Dermis microvascular lymphatic vessel endothelial cell (primary cell): ENCODE measurements around the gene KIF7. TPM values are rescaled to one million over a fixed set of nuclear protein-coding genes. Genes with fewer than 3 reads are reported as not detected.

ENCODE experiments used
- DNase-seq, 2 donors: peaks; one replicate each; pipeline versions ENCODE4 v3.0.0 to v3.0.0-alpha.2; 2010; ENCODE audit warnings: low read depth in 2 of 2
- total RNA-seq: library from RNA; depleted of rRNA; stranded (reverse); fragments of >200 nt; gene quantifications from 2 replicates; pipeline ENCODE4 v1.2.1, GENCODE V29; 2014

Gene KIF7
- total RNA-seq, 1 donor from 2014 or later: 0.64 TPM

- no peak for DNase-seq
Observed at GRCh38 chr15:89649013-89649625, 6.1 kb downstream of the KIF7 start.

DNA sequence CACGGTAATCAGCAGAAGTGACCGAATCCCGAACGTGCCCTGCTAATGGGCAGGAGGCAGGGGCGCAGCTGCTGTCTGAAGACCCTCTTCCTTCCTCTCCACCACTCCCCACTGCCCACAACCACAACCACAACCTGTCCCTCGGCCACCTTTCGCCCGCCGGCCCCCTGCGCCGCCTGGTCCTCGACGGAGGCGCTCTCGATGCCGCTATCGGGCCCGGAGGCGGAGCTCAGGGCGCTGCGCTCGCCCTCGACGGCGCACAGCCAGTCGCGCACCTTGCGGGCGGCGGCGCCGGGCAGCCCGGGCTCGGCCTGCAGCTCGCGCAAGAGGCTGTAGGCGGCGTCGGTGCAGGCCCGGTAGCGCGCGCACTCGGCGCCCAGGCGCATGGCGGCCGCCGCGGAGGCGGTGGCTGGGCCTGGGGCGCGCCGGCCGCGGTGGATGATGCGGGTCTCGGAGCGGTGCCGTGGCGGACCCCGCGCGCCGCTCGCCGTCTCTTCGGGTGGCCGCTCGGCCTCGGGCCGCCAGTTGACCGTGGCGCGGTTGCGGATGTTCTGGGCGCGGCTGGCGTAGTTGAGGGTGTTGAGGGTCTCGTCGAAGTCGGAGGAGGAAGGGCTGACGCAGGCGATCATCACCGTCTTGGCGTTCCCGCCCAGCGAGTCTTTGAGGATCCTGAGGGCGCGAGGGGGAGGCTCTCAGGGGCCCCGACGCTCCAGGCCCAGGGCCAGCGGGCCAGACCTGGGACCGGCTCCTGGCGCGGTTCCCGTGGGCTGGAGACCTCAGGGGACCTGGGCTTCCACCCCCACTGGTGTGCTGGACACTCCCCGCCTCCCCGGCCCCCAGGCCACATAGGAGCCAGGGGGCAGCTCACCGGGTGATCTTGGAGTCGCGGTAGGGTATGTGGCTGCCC lies 6.9 kb downstream of the KIF7 start:
- no peak for DNase-seq

- peak; percentile 20 to 58 for DNase-seq
Observed at GRCh38 chr15:89647191-89647851, 7.9 kb downstream of the KIF7 start.

GRCh38 chr15:89646416-89647141 lies 8.7 kb downstream of the KIF7 start:
- DNase-seq: no peak

DNA sequence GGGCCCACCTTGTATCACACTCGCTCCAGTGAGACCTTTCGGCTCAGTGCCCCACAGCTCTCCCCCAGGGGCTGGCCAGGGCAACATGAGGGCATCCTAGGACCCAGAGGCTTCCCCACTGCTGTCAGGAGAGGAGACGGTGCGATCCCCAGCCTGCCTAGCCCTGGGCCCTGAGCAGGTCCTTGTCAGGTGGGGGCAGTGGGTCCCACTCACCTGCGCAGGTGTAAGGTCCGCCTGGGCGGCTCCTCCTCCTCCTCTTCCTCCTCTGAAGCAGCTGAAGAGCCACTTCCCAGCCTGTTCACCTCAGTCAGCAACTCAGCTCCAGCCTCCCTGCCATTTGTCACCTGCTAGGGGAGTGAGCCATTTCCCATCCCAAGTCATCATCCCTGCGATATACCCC lies 9.6 kb downstream of the KIF7 start:
- no peak for DNase-seq

GRCh38 chr15:89642106-89642505 lies 13.2 kb downstream of the KIF7 start:
- DNase-seq: no peak

DNA sequence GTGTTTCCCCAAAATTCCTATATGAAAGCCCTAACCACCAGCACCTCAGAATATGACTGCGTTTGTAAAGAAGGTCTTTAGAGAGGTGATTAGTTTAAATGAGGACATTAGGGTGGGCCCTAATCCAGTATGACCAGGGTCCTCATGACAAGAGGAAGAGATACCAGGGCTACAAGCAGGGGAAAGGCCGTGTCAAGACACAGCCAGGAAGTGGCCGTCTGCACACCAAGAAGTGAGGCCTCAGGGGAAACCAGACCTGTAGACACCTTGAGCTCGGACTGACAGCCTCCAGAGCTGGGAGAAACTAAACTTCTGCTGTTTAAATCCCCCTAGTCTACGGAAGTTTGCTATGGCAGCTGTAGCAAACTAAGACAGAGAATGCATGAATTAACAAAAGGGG lies 14.2 kb downstream of the KIF7 start:
- no peak for DNase-seq

DNA sequence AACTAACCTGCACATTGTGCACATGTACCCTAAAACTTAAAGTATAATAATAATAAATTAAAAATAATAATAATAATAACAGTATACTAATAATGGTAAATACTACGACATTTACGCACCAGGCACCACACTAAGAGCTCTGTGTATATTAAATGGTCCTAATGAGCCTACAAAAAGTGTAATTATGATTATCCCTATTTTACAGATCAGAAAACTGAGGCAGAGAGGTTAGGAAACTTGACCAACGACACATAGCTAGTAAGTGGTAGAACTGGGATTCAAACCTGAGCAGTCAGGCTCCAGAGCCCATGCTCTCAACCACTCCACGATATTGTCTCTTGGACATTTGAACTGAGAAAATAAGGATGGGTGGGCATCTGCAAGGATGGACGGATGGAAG lies 15.0 kb downstream of the KIF7 start:
- no peak for DNase-seq

DNA sequence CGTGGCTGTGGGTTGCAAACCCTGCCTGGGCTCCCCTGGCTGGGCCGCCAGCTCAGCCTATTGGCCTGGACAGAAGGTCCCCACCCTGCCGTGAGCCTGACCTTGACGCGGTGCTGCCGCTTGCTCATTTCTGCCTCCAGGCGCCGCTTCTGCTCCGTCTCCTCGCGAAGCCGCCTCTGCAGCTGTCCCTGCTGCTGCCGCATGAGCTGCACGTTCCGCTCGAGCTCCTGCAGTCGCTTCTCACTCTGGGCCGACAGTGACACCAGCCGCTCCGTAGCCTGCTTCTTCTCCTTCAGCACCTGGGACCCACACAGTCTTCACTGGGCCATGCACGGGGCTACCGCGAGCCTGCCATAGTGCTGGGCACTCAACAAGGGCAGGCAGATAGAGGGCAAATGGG lies 21.7 kb downstream of the KIF7 start:
- no peak for DNase-seq

DNA sequence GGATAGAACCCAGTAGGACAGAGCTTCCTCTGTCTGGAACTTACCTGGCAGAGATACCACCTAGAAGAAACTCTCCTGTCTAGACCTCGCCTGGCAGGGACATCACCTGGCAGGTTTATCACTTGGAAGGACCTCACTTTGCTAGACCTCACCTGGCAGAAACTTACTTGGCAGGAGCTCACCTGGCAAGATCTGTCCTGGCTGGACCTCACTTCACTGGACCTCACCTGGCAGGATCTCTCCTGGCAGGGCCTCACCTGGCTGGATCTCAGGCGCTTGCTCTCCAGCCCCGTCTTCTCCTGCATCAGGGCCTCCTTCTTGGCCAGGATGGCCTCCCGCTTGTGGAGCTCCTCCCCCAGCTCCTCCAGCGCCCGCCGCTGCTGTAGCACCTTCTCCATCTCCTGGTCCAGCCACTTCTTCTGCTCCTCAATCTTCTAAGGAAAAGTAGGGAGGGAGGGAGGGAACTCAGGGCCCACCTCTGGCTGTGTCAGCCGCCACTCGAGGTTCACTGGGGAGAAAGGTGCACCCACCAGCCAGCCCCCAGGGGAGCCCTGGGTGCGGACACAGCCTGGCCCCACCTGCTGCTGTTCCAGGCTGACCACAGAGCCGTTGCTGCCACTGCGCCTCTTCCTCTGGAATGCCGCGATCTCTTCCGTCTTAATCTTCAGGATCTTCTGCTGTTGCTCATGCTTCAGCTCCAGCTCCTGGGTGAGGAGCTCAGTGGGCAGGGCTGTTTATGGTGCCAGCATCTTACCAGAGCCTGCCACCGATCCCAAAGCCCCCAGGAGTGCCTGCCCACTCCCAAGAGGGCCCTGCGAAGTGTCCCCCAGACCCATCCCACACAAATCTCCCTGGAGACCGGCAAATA lies 22.5 kb downstream of the KIF7 start:
- DNase-seq: no peak

DNA sequence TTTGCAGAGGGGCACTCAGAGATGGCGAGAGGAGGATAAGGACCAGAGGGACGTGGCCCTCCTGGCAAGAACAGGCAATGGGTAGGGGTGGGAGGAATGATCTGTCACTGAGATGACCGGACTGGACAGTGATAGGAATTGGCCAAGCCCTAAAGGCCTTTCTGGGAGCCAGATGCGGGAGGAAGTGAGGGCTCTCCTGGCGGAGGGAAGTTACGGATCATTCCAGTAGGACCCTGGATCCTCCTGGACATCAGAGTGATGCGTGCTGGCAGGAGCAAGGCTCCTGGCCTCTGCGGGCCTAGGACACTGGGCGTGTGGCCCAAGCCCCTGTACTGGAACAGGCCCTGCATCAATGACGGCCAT lies 23.4 kb downstream of the KIF7 start:
- DNase-seq: no peak

- DNase-seq: no peak
Observed at GRCh38 chr15:89630974-89631901, 24.0 kb downstream of the KIF7 start.

DNA sequence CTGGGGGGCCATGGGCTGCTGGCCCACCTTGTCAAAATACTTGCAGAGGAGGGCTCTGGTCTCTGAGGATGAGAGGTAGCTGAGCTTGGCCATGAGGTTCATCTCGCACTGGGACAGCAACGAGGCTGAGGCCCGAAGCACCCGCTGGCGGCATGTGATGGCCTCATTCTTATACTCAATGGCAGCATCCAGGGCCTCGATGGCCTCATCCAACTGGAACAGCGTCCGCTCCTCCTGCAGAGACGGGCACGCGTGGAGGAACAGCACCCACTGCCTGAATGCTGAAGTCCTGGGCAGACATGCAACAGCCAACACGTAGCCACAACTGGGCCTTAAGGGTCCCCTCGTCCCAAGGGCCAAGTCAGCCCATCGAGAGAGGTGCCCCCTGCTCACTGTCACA lies 25.0 kb downstream of the KIF7 start:
- DNase-seq: no peak

DNA sequence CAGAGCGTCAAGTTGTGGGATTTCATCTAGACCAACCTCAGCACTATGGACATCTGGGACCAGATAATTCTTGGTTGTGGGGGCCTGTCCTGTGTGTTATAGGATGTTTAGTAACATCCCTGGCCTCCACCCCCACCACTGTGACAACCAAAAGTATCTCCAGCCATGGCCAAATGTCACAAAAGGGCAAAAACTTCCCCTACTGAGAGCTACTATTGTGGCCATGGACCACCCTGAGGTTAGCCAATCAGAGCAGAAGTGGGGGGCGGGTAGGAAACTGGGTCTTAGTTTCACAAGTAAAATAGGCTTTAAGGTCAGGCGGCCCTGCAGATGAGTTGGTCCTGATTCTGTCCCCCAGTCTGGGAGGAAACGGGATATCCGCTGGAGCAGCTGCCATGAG lies 25.4 kb downstream of the KIF7 start:
- no peak for DNase-seq

DNA sequence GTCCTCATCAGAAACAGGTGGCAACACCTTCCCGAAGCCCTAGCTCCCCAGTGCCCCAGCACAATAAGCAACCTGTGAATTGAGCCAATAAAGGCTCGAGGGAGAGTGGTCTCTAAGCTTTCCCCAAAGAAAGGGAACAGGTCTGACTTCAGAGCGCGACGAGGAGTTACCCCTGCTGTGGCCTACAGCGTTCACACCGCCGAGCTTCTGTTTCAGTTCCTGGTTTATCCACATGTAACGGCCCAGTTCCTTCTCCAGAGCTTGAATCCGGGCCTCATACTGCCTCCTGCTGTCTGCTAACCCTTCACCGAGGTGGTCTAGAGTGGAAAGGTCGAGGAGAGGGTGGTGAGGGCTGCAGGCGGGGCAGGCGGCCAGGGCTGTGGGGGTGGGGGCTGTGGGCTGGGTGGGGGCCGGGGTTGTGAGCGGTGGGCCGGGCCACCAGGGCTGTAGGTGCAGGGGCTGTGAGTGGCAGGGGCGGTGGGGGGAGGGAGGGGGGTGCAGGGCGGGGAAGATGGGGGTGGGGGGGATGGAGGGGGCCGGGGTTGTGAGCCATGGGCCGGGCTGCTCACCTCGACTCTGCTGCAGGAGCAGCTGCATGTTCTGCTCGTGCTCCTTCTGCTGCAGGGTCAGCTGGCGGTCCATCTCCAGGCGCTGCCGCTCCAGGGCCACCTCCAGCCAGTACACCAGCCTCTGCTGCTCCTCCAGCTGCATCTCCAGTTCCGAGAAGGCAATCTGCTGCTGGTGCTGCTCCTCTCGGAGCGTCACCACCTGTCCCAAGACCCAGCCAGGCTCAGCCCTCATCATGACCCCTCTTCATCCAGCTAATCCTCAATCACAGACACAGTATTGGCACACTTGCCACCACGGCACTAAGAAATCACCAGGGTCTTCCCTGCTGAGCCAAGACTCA lies 26.2 kb downstream of the KIF7 start:
- DNase-seq: no peak

DNA sequence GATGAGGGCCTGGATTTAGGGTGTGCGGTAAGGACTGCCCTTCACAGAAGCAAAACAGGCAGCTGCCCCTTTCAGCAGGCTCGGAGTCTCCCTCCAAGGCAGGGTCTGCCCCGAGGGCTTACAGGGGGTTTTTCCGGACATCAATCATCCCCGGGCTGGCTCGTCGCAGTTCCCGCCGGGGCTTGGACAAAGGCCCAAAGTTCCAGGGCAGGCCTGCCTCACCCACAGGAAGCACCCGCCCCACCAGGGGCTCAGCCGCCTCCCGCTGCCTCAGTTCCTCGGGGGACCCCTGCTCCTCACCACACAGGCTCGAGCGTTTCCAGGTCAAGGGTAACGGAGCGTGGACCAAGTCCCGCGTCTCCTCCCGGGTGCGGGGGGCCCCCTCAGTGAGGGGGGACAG lies 27.0 kb downstream of the KIF7 start:
- DNase-seq: no peak

GRCh38 chr15:89627256-89627970 lies 27.9 kb downstream of the KIF7 start:
- DNase-seq: no peak

DNA sequence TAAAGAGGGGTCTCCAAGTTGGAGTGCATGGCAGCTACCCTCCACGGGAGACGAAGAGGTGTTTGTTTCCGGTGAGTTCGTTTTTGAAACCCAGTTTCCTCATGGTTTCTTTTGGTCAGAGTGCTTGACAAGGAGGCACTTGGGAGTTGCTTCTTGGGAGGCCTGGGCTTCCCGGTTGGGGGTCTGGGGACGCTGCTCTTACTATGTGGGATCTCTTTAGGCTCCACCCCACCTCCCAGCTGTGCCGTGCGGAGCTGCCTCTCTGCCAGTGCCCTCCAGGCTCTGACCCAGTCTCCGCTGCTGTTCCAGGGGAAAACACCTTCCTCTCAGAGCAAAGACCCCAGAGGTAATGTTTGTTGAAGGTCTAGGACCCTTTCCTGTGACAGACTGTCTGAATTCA lies 29.6 kb downstream of the KIF7 start:
- no peak for DNase-seq
